HuH-7.5 (cell line): ENCODE data around the gene DTX4.
"Not testable (repeated sequence)": the region's sequence is repeated elsewhere in the genome, so short reads cannot be mapped to it uniquely, and the experiment has no call there.

Source experiments
- DNase-seq: peaks from one replicate; pipeline ENCODE4 v3.0.0; 2011; ENCODE audit warnings: low spot score

Gene DTX4

GRCh38 chr11:59171508-59172322, at the start of gene DTX4:
DTX4 (plus strand) TSS chr11:59172132; CDS start chr11:59172596, 464 bp downstream.
- DNase-seq: peak; percentile 71

GRCh38 chr11:59135648-59136461, 36.1 kb upstream of the DTX4 start:
- peak; percentile 67 for DNase-seq

- not testable (repeated sequence) for DNase-seq
Observed at GRCh38 chr11:59136551-59136950, 35.4 kb upstream of the DTX4 start.

DNA sequence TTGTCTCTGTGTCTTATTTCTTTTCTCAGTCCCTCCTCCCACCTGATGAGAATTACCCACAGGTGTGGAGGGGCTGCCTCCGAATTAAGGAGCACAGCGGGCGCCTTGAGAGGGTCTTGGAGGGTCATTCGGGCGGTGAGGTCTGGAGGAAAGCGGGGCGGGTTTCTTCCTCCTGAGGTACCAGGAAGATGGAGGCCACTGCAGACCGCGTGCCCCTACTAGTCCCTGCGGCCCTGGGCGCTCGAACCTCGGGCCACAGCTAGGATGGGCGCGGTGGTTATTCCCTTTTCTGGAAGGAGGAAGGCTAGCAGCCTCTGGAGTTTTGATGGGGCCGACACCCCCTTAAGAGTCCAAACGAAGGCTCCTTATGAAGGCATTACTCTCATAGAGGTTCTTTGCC, 34.7 kb upstream of the DTX4 start:
- DNase-seq: no peak

DNA sequence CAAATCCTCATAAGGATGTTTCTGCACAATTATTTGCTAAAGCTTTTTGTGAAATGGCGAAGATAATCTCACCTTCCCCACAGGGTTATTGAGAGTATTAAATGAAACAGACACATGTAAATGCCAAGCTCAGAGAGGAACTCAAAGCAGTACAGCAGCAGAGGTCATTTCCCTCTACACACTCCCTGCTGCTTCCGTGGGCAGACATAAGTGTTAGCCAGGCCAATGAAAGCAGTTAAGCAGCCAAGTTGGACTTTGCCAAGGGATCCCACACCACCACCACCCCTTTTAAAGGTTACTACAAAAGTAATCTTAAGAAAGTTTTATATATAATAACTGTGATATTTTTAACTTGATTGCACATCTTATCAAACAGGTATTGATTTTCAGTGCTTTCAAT, 33.3 kb upstream of the DTX4 start:
- no peak for DNase-seq

DNA sequence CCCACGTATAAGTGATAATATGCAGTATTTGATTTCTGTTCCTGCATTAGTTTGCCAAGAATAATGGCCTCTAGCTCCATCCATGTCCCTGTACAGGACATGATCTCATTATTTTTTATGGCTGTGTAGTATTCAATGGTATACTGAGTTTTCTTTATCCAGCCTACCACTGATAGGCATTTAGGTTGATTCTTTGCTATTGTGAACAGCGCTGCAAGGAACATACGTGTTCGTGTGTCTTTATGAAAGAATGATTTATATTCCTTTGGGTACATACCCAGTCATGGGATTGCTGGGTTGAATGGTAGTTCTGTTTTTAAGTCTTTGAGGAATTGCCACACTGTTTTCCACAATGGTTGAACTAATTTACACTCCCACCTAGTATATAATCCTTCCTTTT, 30.7 kb upstream of the DTX4 start:
- no peak for DNase-seq

DNA sequence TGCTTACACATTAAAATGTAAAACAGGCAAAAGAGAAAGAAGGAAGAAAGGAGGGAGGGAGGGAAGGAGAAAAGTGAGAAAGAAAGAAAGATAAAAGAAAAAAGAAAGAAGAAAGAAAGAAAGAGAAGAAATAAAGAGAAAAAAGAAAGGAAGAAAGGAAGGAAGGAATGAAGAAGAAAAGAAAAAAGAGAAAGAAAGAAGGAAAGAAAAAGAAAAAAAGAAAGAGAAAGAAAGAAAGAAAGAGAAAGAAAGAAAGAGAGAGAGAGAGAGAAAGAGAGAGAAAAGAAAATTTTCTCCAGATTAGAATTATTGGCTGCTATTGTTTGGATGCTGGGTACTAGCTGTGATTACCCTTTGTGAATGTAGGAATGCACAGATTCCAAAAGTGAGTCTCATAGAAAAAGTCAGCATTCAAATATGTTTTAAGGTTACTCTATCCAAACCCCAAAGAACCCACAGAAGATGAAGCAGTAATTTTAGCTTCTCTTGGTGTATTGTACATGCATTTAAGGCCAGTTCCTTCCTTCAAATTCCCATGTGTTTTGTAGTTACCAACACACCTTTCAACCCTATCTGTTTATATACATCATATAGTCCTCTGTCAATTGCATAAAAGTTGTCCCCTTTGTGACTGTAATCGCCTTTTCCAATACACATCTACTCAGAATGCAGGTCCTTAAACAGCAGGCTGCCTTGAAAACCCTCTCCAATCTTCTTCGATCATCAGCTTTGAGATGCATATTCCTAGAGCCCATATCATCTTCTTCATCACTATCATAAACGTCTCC, 30.1 kb upstream of the DTX4 start:
- no peak for DNase-seq

GRCh38 chr11:59142530-59143507, 29.1 kb upstream of the DTX4 start, which contains the start of gene FAM111A:
FAM111A (plus strand) TSS chr11:59142856; CDS start chr11:59148873, 6,017 bp downstream.
- DNase-seq: peak; percentile 79

DNA sequence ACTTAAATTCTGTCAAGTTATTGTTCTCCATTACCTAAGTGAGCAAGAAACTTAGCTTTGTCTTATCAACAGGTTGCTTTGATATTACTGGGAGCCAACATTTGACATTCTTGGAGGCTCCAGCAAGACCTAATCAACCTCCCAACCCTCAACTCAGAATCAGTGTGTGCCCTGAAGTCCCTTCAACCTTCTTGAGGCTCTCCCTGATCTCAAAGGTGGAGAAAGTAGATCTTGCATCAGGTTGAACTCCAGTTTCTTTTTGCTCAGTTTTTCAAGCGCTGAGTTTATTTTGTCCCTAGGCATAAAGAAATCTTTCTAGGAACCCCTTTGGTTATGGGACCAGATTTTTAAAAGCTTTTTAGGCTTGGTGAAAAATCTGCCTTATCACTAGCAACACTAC, 27.8 kb upstream of the DTX4 start:
- DNase-seq: no peak

DNA sequence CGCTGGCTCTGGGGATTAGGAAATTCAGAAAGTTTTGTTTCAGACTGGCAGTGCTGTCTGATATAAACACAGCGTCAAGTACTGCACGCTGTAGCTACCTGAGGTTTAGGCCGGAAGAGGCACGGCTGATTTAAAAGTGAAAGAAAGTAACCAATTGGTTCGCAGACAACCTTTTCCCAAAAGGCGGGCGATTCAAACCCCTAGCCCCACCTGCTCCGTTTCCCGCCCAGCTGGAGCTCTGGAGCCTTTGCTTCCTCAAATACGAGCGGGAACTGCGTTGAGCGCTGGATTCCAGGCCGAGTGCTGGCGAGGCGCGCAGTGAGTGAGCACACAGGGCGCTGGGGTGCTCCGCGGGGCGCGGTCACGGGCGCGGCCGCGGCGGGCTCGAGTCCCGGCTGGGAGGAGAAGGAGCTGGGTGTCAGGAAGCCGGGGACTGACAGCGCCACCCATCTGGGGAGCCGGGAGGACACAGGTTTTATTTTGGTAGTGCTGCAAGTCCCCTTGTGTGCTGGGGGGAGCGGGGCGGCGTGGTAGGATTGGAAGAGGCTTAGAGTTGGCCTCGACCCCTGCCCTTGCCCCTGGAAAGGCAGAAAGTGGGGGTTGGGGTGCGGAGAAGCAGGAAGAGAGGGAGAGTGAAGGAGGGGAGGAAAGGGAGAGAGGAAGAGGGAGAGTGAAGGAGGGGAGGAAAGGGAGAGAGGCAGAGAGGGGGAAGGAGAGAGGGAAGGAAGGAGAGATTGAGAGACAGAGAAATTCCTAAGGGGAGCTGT, 27.2 kb upstream of the DTX4 start:
- peak; percentile 52 for DNase-seq

DNA sequence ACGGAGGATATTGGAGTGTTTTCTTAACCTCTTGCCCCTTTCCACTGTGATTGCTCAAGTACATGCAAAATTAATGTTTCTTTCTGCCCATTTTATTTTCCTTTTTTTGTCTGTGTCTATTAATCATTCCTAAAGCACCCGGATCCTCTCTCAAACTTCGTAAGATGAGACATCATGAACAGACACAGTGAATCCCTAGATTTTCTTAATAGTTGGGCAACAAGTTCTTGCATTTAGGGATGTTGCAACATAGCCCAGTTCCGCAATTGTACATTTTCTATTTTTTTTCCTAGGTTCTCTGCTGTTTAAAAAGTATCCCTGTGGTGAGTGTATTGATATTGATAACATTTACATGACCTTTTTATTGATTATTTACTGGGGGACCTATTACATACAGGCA, 26.4 kb upstream of the DTX4 start:
- no peak for DNase-seq

DNA sequence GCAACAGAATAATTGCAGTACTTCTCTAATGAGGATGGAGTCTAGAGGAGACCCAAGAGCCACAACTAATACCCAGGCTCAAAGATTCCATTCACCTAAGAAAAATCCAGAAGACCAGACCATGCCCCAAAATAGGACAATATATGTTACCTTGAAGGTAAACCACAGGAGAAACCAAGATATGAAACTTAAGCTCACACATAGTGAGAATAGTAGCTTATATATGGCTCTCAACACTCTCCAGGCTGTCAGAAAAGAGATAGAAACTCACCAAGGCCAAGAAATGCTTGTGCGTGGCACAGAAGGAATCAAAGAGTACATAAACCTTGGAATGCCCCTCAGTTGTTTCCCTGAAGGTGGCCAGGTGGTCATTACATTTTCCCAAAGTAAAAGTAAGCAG, 20.2 kb upstream of the DTX4 start:
- DNase-seq: no peak

DNA sequence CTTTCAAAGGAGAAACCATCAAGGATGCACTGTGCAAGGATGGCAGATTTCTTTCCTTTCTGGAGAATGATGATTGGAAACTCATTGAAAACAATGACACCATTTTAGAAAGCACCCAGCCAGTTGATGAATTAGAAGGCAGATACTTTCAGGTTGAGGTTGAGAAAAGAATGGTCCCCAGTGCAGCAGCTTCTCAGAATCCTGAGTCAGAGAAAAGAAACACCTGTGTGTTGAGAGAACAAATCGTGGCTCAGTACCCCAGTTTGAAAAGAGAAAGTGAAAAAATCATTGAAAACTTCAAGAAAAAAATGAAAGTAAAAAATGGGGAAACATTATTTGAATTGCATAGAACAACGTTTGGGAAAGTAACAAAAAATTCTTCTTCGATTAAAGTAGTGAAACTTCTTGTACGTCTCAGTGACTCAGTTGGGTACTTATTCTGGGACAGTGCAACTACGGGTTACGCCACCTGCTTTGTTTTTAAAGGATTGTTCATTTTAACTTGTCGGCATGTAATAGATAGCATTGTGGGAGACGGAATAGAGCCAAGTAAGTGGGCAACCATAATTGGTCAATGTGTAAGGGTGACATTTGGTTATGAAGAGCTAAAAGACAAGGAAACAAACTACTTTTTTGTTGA, 19.5 kb upstream of the DTX4 start:
- no peak for DNase-seq

- DNase-seq: no peak
Observed at GRCh38 chr11:59154610-59155009, 17.3 kb upstream of the DTX4 start.

GRCh38 chr11:59157433-59157832, 14.5 kb upstream of the DTX4 start:
- no peak for DNase-seq

DNA sequence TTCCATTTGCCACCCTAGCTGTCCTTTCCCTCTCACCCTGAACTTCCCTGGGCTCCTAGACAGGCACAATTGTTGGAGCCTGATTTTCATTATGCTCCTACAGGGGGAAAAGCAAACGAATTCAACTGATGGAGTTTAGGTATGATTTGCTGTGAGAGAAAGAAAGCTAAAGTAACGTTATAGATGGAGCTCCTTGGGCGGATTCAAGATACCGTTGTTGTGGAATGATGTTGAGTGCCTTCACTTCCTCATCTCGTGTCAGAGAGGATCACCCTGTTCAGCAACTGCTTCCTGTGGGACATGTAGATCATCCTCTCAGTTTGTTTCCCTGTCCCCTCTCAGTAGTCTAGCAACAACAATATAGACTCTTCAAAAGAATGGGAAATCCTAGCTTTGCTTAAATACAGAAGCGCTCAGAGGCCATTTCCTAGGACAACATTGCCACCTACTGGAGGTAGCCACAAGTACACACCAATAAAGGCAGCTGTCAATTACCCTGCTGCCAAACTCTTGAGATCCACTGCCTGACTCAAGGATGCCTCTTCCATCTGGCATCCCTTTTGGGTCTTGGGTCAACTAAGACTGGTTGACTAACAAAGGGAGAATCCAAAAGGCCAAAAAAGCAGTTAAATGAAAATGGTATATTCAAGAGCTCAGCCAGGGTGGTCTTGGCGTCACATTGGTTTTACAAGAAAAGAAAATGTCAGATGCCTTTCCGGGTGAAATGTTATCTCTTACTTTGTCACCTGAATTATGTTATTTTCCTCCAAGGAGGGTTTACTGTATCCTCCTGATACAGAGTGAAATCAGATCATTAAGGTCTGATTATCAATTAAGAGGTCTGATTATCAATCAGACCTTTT, 13.5 kb upstream of the DTX4 start:
- DNase-seq: no peak

GRCh38 chr11:59164028-59164427, 7.9 kb upstream of the DTX4 start:
- no peak for DNase-seq

GRCh38 chr11:59172345-59173079, 580 bp downstream of the DTX4 start:
- DNase-seq: no peak
